Sigmoid colon (tissue), 4 donors: ENCODE measurements around the gene NR2F1.

Experiments used
- EP300 ChIP-seq, 4 donors: sonication (generic); formaldehyde crosslinking; IDR thresholded peaks; one replicate each; pipeline ENCODE4 v1.6.1; 2017; ENCODE audit warnings: antibody characterized with exemption in 4 of 4
- POLR2A ChIP-seq, 2 donors: fragments of 450-650 bp; IDR thresholded peaks; one replicate each; pipeline ENCODE4 v1.6.1; 2016; ENCODE audit warnings: antibody characterized with exemption in 2 of 2, mild to moderate bottlenecking in 2 of 2, moderate library complexity in 2 of 2
- TF ChIP-seq, protein P1 (sequence below), 4 experiments: fragments of 450-650 bp in 3 of 4; fragments of 200-600 bp in 1 of 4; IDR thresholded peaks; one replicate each; pipeline ENCODE4 v1.5.1; 2016 to 2019; ENCODE audit warnings: antibody characterized with exemption in 4 of 4, mild to moderate bottlenecking in 3 of 4, moderate library complexity in 2 of 4

GRCh38 chr5:93621327-93621798 is 38.3 kb downstream of the NR2F1 start:
- TF ChIP-seq, protein P1, sequence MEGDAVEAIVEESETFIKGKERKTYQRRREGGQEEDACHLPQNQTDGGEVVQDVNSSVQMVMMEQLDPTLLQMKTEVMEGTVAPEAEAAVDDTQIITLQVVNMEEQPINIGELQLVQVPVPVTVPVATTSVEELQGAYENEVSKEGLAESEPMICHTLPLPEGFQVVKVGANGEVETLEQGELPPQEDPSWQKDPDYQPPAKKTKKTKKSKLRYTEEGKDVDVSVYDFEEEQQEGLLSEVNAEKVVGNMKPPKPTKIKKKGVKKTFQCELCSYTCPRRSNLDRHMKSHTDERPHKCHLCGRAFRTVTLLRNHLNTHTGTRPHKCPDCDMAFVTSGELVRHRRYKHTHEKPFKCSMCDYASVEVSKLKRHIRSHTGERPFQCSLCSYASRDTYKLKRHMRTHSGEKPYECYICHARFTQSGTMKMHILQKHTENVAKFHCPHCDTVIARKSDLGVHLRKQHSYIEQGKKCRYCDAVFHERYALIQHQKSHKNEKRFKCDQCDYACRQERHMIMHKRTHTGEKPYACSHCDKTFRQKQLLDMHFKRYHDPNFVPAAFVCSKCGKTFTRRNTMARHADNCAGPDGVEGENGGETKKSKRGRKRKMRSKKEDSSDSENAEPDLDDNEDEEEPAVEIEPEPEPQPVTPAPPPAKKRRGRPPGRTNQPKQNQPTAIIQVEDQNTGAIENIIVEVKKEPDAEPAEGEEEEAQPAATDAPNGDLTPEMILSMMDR (IDR thresholded peaks at IDR 0.05): no peak
- TF ChIP-seq EP300 (IDR thresholded peaks at IDR 0.05) (no peak), POLR2A (IDR thresholded peaks at IDR 0.05) (no peak)
